GM18951 (cell line): ENCODE data around the gene PLEKHD1.

Source experiments
- POLR2A ChIP-seq: IDR thresholded peaks from 4 replicates; pipeline ENCODE4 v1.6.1; 2011; ENCODE audit warnings: mild to moderate bottlenecking; ENCODE audit not compliant: insufficient read length, insufficient read depth; ENCODE audit errors: extremely low read depth
- in situ Hi-C: fragments of 300-500 bp; cut with MboI; formaldehyde crosslinking; loops from one replicate; pipeline ENCODE4 v1.12.0; 2022; ENCODE audit warnings: low sequenced_read_pairs, mixed read lengths, inconsistent platforms; ENCODE audit not compliant: unreplicated experiment

Gene PLEKHD1

GRCh38 chr14:69536971-69537370 lies 52.4 kb downstream of the PLEKHD1 start:
- TF ChIP-seq POLR2A: no peak
- in situ Hi-C loops: no loop called here

DNA sequence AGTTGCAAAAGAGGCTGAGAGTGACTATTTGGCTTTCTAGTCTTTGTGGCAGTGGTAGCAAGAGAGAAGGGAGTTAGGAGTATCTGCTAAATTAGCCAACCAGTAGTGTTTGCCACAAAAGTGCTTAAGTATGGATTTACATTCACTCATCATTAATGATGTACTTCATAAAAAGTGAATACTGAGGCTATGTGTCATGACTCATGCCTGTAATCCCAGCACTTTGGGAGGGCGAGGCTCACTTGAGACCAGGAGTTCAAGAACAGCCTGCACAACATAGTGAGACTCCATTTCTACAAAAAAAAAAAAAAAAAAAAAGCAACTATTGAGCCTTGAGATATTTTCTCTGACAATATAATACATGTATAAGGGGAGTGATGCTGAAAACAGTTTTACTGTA lies 53.4 kb downstream of the PLEKHD1 start:
- in situ Hi-C loops: no loop called here
- no peak for TF ChIP-seq POLR2A

DNA sequence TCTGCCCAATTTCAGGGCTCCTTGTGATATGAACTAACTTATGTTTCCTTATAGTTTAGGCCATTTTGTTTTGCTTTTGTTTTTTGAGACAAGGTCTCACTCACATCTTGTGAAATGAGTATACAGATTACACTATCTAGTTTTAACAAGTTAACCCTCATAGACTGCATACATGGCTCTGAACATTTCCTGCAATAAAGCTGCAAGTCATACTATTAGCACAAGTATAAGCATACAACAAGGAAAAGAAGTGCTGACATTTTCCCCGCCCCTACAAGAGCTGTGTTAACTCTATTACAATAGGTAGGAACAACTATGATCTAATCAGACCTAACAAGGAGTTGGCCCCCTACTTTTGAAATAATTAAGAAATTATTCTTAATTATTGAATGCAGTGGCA lies 54.2 kb downstream of the PLEKHD1 start:
- no peak for TF ChIP-seq POLR2A
- in situ Hi-C loops: no loop called here

- TF ChIP-seq POLR2A: no peak
- in situ Hi-C loops: no loop called here
Measured at GRCh38 chr14:69539631-69540410, 55.3 kb downstream of the PLEKHD1 start.

DNA sequence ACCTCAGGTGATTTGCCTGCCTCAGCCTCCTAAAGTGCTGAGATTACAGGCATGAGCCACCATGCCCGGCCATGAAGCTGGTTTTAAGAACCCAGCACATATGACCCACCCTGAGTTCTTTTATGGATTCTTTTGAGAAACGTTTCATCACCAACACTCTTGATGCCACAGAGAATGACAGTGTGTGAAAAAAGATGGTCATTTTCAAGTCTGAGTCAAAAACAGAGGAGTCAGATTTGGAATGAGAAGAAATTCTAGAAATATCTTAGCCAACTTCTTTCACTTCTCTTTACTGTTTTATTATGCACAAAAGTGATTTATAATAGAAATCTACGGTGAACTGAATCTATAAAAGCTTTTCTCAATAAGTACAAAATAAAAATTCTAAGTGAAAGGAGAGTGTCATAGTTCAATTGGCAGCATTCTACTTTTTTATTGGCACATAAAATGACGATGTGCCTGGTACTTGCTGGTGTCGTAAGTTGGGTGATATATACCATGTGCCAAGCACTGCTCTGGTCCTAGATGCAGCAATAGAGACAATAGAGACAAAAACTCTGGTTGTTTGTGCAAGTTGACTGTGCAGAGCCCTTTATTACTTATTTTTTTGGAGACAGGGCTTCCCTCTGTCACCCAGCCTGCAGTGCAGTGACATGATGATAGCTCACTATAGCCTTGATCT lies 56.3 kb downstream of the PLEKHD1 start:
- in situ Hi-C loops: no loop called here
- no peak for TF ChIP-seq POLR2A

DNA sequence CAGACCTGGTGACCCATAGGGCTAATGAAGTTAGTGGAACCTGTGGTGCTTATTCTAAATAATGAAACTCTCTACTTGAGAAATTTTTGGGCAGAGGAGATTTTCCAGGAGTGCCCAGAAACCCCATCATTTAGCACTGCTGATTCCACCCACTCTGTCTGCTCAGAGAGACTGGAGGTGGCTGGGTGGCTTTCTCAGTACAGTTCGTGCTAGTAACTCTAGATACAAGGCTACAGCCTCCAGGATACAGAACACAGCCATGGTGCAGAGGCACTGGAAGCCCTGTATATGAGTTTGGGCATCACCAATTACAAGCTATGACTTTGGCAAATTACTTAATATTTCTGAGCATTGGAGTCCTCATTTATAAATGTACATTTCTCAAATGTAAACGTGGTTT lies 57.8 kb downstream of the PLEKHD1 start:
- in situ Hi-C loops: no loop called here
- TF ChIP-seq POLR2A: no peak

DNA sequence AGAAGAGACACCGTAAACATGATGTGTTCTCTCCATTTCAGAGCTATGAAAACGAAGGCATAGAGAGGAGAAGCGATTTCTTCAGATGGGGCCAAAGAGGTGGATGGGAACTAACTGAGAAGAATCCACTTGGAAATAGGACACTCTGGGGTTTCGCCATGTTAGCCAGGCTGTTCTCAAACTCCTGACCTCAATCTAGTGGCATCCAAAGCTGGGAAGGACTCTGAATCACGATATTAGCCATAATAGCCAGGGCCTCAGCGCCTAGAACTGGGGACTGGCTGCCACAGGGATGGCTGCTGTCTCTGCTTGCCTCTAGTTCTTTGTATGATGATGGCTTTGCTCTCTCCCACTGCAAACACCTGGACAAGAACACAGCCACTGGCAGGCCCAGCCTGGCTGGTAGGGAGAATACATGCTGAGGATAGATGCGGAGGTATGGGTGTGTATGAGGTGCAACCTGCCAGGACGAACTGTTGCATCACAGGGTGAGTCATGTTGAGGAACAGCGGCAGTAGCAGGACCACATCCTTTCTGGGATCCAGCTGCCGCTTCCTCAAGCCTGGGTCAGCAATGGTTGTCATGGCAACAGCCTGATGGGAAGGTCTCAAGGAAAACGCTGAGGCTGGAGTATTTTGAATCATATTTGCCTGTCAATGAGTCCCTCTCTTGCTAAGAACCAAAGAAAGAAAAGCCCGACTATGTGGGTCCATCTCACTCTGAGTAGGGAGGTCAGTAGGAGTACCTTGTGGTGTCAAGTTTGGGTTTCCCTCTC lies 59.0 kb downstream of the PLEKHD1 start:
- in situ Hi-C loops: no loop called here
- no peak for TF ChIP-seq POLR2A

DNA sequence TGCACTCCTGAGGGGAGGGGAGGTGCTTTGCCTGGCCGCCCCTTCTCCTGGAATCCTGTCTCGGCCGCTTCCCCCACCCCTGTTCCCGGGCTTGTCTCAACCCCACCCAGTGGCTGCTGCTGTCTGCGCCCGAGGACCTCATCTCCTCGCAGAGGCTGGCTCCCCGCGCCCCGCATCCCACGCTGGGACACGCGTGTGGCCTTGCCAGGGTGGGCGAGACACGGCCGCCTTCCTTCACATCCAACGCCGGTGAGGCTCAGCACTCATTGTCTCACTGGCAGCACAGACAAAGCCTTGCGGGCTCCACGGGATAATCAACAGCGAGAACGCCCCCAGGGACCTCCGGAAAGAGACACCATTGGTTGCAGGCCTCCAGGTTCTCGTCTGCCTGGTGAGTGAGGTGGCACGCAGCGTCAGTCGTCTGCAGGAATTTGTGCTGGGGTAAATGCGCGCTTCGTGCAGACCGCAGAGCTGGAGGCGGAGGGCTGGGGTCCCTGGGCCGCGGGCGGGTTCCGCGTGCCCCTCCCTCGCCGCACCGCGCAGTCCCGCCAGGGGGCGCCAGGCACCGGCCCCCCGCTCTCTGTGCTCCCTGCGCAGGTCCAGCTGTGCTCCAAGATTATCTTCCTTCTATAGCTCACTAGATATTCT lies 63.3 kb downstream of the PLEKHD1 start:
- in situ Hi-C loops: no loop called here
- no peak for TF ChIP-seq POLR2A

- no peak for TF ChIP-seq POLR2A
- in situ Hi-C loops: no loop called here
Measured at GRCh38 chr14:69548566-69548965, 64.0 kb downstream of the PLEKHD1 start.

DNA sequence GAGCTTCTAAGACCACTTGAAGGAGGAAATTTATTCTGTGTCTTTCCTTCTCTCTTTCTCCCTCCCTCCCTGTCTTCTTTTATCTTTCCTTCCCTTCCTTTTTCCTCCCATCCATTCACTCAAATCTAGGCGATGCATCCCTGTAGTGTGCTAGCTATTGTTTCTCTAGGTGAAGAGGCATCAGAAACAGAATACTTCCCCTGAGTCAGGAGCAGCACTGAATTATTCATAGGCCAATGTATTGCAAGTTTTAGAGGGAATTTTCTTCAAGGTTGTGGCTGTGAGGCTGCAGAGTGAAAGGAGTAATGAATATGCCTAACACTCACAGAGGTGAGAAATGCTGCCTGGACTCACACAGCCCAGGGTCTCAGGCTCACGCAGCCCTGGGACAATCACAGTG lies 67.0 kb downstream of the PLEKHD1 start:
- in situ Hi-C loops: no loop called here
- no peak for TF ChIP-seq POLR2A

DNA sequence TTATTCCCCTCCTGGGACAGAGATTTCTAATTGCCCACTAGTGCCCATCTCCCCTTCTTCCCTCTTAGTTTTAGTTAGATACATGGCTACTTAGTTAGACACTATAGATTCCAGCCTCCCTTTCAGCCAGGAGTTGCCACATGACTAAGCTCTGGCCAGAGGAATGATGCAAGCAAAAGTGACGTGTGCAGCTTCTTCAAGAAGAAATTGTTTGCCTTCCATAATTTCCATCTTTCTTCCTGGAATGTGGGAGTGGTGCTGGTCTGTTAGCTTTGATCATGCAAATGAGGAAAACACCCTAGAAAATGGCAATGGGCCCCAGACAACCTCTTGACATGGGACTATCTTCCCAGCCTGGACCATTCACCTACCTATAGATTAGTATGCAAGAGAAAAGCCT lies 68.7 kb downstream of the PLEKHD1 start:
- TF ChIP-seq POLR2A: no peak

DNA sequence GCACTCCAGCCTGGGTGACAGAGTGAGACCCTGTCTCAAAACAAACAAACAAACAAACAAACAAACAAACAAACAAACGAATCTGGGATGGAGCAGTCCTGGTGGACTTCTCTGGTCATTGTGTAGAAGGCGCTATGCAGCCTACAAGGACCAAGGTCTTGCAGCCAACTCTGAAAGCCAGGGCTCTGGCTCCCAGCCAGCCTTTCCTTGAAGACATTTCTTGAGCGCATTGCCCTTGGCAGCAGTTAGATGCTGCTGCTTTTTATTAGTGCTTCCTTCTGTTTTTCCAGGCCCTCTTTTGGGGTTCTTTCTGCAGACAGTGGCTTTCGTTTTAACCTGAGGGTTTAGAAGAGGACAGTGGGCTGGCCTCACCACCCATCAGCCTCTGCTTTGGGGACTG lies 70.0 kb downstream of the PLEKHD1 start:
- in situ Hi-C loops: no loop called here

More for the DNA sequence above, 68.7 kb downstream of the PLEKHD1 start:
- in situ Hi-C loops: no loop called here

DNA sequence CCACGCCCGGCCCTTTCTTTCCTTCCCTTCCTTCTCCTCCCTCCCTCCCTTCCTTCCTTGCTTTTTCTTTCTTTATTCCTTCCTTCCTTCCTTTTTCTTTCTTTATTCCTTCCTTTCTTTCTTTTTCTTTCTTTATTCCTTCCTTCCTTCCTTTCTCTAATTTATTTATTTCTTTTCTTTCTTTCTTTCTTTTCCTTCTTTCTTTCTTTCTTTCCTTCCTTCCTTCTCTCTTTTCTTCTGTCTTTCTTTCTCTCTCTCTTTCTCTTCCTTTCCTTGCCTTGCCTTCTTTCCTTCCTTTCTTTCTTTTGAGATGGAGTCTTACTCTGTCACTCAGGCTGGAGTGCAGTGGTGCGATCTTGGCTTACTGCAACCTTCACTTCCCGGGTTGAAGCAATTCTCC lies 74.2 kb downstream of the PLEKHD1 start:
- in situ Hi-C loops: no loop called here
- TF ChIP-seq POLR2A: no peak

More for the DNA sequence above, 70.0 kb downstream of the PLEKHD1 start:
- no peak for TF ChIP-seq POLR2A
